G401 (cell line): ENCODE measurements around the gene CAVIN1. TPM values are rescaled to one million over a fixed set of nuclear protein-coding genes. Genes with fewer than 3 reads are reported as not detected.
"Not testable (repeated sequence)": the region's sequence is repeated elsewhere in the genome, so short reads cannot be mapped to it uniquely, and the experiment has no call there.

Source experiments
- DNase-seq: peaks from one replicate; pipeline ENCODE4 v3.0.0-alpha.2; 2015; ENCODE audit warnings: low spot score
- in situ Hi-C: cut with HindIII; loops from 2 replicates; pipeline ENCODE4 v1.10.0; 2016; ENCODE audit warnings: low sequenced_read_pairs, mixed read lengths
- total RNA-seq: library from RNA; depleted of rRNA; stranded (reverse); fragments of >200 nt; shearing (Covaris generic); gene quantifications from 2 replicates; pipeline ENCODE4 v1.2.3, GENCODE V29; 2014

The CAVIN1 gene
- total RNA-seq, 1 experiment from 2014 or later = 829 TPM

DNA sequence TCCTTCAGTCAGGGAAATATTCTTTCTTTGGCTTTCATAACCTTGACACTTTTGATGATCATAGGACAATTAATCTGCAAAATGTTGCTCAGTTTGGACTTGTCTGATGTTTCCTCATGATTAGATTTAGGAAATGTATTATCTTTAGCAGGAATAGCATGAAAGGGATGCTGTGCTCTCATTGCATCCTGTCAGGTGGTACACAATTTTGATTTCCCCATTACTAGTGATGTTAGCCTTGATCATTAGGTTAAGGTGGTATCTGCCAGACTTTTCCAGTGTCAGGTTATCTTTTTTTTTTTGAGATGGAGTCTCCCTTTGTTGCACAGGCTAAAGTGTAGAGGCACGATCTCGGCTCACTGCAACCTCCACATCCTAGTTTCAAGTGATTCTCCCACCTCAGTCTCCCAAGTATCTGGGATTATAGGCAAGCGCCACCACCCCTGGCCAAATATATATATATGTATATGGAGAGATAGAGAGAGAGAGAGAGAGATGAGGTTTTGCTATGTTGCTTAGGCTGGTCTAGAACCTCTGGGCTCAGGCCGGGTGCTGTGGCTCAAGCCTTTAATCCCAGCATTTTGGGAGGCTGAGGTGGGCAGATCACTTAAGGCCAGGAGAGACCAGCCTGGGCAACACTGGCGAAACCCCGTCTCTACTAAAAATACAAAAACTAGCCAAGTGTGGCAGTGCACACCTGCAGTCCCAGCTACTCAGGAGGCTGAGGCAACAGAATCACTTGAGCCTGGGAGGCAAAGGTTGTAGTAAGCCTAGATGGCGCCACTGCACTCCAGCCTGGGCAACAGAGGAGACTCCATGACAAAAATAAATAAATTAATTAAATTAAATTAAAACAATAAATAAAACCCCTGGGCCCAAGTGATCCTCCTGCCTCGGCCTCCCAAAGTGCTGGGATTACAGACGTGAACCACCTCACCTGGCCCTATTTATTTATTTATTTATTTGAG is 15.8 kb upstream of the CAVIN1 start:
- in situ Hi-C loops = no loop called here
- DNase-seq = no peak

DNA sequence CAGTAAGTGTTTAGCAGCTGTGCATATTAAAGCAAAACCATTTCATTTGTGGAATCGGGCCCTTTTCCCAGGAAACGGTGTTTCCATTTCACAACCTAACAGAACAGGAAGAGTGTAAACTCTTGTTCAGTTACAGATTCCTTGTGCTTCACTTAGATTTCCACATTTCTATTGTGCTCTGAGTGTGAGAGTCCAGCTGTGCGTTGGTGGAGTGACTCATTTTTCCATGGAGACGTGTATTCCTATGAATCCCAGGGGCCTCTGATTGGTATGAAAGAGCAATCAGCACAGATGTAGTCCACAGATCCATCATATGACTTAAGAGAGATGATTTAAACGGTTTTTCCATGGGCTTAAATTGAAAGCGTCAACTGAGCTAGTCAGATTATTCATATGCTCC is 13.3 kb upstream of the CAVIN1 start:
- DNase-seq = no peak
- in situ Hi-C loops = no loop called here

DNA sequence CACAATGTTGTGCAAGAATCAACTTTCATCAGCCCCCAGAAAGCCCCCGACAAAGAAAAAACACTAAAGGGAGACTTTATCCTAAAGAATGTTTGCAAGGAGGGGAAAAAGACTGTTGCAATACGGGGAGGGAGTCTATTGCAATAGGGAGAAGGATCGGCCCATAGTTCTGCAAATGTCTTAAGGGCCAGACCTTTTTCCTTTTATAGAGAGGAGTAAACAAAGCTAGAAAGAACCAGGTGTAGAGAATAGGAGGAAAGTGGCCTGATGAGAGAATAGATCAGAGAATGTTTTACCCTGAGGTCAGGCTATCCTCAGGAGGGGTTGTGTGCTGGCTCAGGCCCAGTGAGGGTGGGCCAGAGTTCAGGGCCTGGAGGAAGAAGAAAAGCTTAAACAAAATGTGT is 8.7 kb upstream of the CAVIN1 start:
- no peak for DNase-seq
- in situ Hi-C loops = no loop called here

DNA sequence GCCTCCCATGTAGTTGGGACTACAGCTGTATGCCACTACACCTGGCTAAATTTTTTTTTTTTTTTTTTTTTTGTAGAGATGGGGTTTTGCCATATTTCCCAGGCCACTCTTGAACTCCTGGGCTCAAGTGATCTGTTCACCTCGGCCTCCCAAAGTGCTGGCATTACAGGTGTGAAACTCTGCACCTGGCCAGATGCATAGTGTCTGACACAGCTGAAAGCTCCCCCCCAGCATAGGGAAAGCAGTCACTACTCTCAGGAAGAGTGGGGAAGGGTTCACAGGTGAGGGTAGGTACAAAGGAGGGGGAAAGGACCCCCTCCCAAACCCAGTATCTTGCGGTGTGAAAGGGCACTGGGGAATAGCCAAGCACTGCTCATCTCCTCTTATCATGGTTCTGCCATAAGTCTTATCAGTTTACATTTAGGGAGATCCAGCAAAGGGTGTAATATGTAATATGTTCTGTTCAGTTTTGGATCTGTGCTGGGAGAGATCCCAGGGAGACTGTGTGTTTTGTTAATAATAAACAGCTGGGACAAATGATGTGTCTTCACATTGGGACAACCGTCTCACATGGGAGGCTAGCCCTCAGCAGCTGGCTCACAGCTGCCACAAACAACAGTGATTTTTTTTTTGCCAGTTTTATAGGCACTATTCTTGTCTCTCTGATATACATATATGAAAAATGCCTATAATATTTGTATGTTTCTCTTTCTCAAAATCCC is 6.8 kb upstream of the CAVIN1 start:
- DNase-seq = no peak
- in situ Hi-C loops = no loop called here

DNA sequence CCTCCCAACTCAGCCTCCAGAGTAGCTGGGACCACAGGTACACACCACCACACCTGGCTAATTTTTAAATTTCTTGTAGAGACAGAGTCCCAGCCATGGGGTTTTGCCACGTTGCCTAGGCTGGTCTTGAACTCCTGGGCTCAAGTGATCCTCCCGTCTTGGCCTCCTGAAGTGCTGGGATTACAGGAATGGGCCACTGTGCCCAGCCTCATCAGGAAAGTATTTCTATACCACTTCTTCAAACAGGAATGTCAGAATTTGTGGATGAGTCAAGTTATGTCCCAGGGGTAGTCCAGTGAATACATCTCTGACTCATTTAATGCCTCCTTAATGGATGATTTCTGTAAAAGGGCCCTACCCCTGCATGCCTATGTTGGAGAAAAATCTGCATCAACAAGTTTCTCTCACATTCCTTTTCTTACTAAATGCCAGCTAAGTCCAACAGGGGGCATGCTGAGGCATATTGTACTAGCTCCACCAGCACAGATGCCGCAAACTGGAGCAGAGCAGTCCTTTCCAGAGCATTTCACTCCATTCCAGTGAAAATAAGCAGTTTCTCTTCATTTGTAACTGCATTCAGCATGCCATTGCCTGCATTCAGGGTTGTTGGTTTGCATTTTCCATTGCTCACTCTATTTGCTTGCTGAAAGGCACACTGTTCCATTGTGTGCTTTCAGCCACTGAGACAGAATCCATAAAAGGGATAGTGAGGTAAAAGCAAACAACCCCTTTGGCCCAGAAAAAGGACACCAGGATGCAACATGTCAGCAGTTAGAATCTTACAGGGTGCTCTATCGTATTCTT is 5.3 kb upstream of the CAVIN1 start:
- in situ Hi-C loops = no loop called here
- peak; percentile 72 for DNase-seq

DNA sequence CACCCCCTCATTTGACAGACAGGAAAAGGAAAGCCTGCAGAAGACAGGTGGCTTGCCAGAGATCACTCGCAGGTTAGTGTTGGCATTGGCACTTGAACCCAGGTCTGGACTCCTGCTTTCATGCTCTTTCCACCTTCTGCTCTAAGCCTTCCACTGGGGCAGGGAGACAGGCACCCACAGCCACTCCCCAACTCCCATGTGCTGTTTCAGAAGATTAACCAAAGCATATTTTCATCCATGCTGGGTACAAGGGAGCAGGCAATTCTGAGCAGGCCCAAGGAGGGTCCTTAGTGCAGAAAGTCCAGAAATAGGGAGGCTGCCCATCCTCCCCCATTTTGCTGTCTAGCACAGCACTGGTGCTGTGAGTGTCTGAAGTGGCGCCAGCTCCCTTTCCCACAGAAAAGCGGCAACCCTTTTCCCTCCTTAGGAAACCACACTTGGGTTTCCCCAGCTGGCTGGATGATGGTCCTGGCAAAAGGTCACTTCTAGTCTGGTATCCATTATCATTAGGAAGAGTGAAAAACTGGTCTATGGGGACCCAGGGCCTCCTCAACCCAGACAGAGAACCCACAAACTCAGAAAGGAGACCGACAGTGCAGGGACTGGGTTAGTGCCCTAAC is 2.0 kb upstream of the CAVIN1 start:
- in situ Hi-C loops = loop anchor here (5.0 kb wide), 1 partner anchor 97 kb away; no protein-coding TSS in a partner anchor
- no peak for DNase-seq

DNA sequence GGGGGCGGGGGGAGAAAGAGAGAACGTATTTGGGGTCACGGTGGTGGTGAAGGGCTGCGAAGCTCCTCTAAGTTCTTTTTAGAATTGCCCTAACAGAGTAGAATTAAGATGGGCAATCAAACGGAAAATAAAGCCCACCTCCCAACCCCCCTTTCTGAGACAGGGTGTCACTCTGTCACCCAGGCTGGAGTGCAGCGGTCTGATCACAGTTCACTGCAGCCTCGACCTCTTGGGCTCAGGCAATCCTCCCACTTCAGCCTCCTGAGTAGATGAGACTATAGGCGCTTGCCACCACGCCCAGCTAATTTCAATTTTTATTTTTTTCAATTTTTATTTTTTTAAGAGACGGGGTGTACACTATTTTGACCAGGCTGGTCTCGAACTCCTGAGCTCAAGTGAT is 710 bp upstream of the CAVIN1 start:
- no peak for DNase-seq
- in situ Hi-C loops = loop anchor here (5.0 kb wide), 1 partner anchor 99 kb away; no protein-coding TSS in a partner anchor

DNA sequence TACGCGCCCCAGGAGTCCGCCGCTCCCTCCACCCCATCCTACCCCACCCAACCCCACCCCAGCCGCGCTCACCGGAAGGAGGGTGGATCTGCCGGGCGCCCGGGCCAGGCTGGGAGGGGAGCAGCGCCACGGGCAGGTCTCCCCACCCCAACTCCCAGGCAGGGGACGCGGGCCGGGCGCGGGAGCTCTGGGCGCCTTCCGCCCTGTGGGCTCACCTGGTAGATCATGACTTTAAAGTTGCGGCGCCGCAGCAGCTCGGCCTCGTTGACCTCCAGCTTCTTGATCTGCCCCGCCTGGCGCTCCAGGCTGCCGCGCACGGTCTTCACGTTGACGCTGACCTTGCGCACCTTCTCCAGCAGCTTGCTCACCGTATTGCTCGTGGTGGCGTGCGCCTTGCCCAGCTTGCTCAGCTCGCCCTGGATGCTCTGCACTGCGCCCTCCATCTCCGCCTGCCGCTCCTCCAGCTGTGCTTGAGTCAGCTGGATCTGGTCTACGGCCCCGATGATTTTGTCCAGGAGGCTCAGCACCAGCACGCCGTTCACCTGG is 571 bp downstream of the CAVIN1 start:
- DNase-seq = no peak
- in situ Hi-C loops = loop anchor here (5.0 kb wide), 1 partner anchor 100 kb away; no protein-coding TSS in a partner anchor

DNA sequence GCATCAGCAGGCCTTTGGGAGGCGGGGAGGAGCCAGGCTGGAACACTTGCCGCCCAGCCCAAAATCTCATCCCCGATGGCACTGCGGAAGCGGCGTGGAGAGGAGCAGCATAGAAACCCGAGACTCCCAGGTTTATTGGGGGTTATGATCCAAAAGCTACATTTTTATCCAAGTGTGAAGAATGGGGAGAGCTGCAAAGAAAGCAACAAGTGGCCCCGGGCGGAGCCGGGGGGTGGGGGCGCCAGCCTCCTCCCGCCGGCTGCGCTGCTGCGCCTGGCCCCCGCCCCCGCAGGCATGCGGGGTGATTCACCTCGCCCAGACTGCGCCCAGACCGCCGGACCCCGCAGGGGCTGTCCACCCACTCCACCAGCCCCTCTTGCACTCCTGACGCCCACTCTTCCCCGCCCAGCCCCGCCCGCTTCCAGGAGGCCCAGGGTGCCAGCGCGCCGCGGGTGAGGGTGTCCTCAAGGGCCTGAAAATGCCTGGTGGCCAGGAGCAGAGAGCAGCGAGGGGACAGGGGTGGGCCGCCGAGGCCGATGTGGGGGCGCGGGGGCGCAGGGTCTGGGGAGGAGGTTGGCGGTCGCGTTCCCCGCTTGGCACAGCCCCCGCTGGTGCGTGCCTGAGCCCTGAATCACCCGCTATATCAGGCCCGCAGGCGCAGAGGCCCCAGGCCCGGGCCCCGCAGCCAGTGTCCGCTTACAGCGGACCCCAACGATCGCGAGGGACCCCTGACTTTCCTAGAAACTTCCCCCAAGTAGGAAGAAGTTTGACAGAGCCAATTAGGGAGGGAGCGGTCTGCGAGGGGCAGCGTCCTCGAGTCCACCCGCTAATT is 1.3 kb downstream of the CAVIN1 start:
- in situ Hi-C loops = loop anchor here (5.0 kb wide), 1 partner anchor 101 kb away; no protein-coding TSS in a partner anchor
- DNase-seq = no peak

DNA sequence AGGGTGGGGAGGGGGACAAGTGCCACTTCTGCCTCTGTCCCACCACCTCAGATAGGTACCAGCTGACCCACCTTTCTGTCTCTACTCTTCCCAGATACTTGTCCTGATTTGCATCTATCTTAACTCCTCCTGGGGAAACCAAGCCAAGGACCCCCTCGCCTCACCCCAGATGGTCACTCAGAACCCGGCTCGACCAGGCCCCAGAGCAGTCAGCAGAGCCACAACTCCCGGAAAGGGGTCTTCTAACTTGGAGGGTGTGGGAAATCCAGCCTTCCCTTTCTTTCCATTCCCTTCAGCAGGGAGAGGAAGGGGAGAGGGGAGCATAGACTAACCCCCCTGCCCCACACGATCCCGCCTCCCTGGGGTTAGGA is 1.9 kb downstream of the CAVIN1 start:
- DNase-seq = no peak
- in situ Hi-C loops = loop anchor here (5.0 kb wide), 1 partner anchor 101 kb away; no protein-coding TSS in a partner anchor

DNA sequence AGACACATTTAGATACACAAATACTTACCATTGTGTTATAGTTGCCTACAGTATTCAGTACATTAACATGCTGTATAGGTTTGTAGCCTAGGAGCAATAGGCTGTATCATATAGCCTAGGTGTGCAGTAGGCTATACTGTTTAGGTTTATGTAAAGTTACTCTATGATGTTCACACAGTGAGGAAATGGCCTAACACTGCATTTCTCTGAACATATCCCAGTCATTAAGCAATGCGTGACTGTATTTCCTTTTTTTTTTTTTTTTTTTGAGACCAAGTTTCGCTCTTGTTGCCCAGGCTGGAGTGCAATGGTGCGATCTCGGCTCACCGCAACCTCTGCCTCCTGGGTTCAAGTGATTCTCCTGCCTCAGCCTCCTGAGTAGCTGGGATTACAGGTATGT is 5.1 kb downstream of the CAVIN1 start:
- in situ Hi-C loops, DNase-seq: not testable (repeated sequence)

DNA sequence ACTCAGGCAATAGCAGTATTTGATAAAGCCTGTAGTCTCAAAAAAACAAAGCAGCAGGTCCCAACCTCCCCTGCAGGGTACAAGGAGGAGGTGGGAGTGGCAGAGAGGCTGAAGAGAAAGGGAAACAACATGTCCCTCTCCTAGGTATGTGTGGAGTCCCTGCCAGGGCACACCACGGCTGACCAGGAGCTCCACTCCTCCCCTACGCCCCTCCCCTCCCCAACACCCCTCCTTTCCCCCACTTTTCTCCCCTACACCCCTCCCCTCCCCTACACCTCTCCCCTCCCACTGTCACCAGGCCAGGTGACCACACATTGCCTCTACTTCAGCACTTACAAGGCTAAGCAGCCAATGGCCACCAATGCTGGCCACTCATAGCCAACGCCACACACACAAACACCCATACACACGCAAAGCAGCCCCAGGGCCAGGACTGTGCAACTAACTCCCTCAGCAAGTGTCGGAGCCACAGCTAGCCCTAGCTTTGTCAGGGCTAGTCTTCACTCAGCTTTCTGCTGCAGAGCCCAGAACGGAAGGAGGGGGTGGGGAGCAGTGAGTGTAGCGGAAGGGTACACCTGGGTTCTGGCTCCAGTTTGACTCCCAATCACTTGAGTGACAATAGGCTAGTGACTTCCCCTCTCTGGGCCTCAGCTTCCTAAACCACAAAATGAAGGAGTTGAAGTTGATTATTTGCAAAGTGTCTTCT is 8.2 kb downstream of the CAVIN1 start:
- in situ Hi-C loops = no loop called here
- DNase-seq = no peak

DNA sequence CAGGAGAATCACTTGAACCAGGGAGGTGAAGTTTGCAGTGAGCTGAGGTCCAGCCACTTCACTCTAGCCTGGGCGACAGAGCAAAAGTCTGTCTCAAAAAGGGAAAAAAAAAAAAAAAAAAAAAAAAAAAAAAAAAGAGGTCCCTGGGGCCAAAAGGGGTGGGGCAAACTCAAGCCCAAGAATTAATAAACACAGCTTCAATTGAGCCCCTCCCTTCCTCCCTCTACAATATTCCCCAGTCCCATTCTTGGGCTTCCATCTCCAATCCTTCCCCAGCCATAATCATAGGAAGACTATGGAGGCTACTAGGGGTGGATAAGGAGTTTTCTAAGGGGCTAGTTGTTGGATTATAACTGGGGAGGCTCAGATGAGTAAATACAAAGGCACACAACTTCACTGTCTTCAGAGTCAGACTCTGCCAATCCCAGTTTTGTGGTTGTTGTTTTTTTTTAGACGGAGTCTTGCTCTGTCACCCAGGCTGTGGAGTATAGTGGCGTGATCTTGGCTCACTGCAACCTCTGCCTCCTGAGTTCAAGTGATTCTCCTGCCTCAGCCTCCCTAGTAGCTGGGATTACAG is 9.5 kb downstream of the CAVIN1 start:
- in situ Hi-C loops = no loop called here
- no peak for DNase-seq

DNA sequence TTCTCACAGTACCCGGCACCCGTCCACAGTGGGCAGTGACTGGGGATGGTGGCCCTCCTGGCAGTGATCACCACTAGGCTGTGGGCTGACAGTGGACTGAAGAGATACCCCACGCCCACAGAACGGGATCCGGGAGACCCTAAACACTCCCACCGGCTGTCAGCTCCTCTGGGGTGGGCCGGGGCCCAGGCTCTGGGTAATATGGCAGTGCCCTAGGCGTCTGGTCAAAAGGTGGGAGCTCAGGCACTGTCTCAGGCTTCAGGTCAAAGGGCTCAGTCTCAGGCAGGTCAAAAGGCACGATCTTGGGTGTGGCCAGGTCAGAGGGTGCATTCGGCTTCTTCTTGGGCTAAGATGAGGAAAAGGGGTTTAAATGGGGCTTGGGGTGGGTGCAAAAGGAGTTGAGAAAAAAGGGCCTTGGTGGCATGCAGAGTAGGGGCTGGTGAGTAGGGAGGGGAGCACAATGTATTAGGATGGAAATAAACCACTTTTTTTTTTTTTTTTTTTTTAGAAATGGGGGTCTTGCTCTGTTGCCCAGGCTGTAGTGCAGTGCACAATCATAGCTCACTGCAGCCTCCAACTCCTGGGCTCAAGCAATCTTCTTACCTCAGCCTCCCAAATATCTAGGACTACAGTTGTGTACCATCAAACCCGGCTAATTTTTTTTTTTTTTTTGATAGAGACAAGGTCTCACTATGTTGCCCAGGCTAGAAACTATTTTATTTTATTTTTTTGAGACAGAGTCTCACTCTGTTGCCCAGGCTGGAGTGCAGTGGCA is 11.0 kb downstream of the CAVIN1 start:
- DNase-seq = no peak
- in situ Hi-C loops = no loop called here

DNA sequence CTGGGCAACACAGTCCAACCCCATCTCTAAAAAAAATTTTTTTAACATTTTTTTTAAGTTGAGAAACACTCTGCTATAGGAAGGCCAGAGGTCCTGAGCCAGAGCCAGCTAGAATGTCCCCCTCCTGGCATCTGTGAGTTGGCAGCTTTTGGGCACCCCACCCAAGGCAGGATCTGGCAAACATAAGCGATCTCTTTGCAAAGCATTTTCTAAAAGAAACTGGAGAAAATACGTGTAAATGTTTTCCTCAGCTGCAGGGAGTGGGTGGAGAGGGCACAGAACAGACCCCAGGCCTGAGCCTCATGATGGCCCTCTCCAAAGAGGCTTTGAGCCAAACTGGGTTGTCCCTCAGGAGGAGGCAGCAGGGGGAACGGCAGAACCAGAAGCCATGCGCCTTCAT is 11.7 kb downstream of the CAVIN1 start:
- in situ Hi-C loops = no loop called here
- no peak for DNase-seq

DNA sequence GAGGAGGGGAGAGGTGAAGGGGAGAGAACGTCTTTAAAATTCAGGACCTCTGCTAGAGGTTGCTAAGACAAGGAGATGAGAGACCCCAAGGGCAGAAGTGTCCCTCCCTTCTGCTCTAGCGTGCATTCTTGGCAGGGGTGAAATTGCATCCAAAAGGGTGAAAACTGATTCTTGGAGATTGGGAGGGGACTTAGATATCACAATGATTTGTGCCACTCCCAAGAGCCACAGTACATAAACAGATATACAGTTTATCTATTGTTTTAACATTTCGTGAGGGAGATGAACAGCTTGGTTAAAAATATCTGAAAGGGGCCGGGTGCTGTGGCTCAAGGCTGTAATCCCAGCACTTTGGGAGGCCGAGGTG is 12.8 kb downstream of the CAVIN1 start:
- in situ Hi-C loops = no loop called here
- no peak for DNase-seq
